GM21825 (cell line): ENCODE data around the gene MOB3B.

Source experiments
- ATAC-seq: cut with Tn5 transposase; IDR thresholded peaks from one replicate; pipeline ENCODE4 v1.9.1; 2021; ENCODE audit warnings: mild to moderate bottlenecking, moderate library complexity; ENCODE audit not compliant: unreplicated experiment

Gene MOB3B

DNA sequence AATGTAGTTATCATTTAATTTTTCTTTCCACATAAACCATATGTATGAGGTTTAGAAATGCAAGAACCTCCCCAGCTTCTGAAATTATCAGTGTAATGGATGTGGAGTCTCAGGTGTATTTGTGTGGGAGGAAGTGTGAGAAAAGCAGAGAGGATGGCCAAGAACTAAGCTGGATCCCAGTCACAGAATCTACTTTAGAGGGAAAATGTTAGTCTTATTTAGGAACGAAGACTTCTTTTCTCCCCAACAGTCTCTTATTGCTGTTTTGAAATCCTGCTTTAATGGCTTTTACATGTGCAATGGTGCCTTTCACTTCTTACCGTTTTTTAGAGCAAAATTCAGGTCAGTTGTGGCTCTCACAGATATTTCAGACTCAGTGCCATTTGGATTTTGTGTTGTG lies 235.6 kb downstream of the MOB3B start:
- no peak for ATAC-seq

DNA sequence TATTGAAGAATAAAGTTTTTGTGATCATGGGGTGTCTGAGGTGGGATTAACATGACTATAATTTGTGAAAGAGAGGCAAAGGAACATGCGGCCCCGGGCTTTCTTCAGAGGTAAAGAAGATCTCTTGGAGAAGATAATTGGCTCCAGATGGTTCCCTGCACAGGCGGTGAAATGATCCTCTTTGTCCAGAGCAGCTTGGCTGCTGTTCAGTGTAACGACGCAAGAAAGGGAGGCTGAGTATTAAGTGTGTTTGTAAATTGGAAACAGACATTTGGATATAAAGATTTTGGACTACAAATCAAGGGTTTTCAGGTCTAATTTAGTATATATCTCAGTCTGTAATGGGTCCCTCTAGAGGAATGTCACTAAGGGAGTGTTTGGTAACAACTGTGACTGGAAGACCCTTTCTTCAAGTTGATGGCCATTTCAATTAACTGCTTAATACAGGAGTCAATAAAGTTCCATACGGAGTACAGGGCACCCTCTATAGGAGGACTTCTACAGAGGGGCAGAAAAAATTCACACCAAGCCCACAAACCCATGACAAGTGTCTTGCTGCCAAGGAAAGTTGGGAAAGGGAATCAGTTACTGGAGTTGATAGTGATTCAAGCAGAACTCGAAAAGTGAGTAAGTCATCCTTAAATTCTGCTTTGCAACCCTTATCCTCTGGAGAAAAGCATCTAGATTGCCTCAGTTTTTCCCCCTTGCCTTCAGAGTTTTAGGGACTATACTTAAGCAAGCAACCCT lies 236.8 kb downstream of the MOB3B start:
- no peak for ATAC-seq

DNA sequence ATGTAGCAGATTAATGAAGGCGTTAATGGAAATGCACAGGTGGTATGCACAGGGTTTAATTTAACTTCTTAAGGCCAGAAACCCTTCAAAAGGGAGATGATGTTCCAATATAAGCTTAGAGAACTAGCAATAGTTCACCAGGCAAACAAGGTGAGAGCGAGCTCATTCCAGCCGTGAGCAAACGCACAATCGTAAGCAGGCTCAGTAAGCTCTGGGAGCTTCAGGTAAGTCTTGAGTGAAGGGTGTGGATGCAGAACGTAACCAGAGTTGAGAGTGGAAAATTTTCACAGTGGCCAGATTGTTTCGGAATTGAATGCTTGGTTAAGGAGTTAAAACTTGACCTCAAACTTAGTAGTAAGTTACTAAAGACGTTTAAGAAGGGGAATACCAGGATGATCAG lies 238.3 kb downstream of the MOB3B start:
- no peak for ATAC-seq

DNA sequence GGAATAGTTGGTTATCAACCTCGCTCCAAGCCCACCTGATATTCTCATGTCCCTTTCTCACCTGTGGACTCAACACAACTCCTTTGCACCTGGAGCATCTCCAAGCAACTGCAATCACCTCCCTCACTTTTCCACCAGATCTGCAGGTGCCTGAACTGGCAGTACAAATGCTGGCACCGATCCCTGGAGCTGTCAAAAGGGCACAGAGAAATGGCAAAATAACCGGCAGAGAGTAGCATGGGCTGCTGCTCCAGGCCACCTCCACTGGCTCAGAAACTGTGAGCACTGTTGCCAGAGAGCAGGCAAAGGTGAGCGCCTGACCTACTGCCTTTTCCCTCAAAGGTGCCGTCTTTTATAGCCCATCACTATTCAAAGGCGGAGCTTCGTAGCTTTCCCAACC lies 247.3 kb downstream of the MOB3B start:
- no peak for ATAC-seq

DNA sequence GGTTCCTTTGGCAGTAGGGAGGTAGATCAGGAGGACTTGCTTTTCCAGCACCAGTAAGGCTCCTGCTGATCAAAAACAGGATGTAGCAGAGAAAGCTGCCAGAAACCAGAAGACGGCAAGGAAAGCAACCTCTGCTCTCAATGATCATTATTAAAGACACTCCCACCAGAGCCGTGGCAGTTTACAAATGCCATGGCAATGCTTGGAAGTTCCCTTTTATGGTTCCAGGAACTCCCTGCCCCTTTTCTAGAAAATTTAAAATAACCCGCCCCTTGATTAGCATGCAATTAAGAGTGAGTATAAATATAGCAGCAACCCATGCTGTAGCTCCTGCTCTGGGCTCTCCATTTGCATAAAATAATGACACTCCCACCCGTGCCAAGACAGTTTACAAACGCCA lies 248.8 kb downstream of the MOB3B start:
- no peak for ATAC-seq

DNA sequence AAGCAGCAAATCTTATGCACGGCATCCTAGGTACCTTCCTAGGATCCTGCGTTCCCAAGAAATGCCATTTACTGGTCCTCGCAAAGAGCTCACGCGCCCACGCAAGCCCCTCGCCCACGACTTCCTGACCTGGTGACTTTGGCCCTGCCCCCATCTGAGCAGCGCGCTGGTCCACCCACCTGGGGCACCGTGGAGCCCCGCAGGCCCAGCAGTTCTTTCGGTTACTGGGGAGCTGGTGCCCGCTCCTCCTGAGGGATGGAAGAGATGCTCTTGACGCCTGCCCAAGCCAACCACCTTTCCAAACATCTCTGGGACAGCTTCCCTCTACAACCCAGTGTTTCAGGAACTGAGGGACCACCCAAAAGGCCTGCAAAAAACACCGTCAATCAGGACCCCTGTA lies 249.4 kb downstream of the MOB3B start:
- no peak for ATAC-seq

DNA sequence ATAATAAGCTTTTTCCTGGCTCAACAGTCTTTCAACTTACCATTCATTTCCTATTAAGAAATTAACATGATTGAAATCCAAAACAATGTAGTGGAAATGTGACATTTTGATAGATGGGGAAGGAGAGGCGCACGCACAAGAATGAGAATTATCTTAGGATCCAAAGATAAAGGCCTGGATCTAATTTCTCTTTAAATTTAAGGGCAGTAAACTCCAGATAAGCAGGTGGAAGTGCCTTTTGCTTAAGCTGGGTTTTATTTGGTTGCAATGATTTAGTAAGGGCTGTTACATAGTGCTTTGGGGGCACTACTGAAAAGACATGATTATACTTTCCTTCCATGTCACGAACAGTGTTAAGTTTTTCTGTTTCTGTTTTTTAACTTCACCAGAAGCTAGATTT lies 250.0 kb downstream of the MOB3B start:
- no peak for ATAC-seq

DNA sequence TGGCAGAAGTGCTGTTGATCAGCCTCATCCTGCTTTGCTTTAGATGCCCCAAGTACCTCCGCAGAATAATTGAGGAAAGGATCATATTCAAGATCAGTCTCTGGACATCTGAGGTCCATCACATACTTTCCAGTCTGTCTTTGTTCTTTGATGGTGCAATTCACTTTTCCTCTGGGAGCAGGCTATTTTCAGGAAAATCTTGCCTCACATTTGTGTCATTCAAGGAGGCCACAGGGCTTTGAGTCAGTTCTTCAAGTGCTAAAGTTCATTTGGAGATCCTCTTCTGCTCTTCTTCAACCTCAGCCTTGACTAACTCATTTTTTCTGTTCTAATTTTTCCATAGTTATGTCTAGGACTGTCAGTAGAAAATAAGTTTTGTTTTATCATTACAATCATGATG lies 251.2 kb downstream of the MOB3B start:
- ATAC-seq = no peak

DNA sequence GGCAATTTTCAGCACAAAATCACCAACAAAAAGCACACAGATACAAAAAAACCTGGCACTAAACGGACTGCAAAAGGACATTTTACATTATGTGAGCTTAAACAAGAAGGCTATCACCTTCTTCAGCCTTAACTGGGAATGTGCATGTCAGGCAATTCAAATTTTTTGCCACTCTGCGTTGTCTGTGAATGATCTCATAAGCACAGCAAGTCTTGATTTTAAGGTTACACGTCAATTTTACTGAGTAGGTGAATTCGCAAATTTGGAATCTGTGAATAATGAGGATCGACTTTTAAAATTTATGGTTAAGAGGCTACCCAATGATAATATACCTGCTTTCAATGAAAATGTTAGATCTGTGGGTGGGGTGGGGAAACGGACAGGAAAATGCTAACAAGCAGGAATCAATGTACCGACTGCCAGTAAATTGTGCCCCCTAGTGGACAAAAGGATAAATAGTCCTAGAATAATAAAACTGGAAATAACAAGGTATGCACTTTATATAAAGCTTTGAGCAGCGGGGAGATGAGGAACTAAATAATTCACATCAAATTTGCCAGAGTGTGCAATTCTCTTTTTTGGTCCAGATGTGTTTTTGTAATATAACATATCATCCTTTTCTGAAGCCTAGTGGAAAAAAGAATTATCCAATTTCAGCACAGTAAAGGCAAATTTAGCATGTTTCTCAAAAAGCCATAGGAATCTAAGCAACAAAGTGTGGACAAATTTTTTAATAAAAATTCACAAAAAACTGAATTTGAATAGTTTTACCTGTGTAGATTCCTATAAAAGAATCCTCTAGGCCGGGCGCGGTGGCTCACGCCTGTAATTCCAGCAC lies 253.2 kb downstream of the MOB3B start:
- no peak for ATAC-seq
